PC-9 (cell line): Measurements from ENCODE around the gene SYTL5.

Experiments used
- EZH2 ChIP-seq: fragments of 200-600 bp; sonication (generic); IDR thresholded peaks from 2 replicates; pipeline ENCODE4 v1.8.0; 2017; ENCODE audit warnings: antibody characterized with exemption, low read depth
- TF ChIP-seq, protein P1 (sequence below): fragments of 200-600 bp; sonication (generic); conservative IDR thresholded peaks from 2 replicates; pipeline ENCODE4 v1.6.1; 2017; ENCODE audit warnings: mixed run types, antibody characterized with exemption, mild to moderate bottlenecking, moderate library complexity

DNA sequence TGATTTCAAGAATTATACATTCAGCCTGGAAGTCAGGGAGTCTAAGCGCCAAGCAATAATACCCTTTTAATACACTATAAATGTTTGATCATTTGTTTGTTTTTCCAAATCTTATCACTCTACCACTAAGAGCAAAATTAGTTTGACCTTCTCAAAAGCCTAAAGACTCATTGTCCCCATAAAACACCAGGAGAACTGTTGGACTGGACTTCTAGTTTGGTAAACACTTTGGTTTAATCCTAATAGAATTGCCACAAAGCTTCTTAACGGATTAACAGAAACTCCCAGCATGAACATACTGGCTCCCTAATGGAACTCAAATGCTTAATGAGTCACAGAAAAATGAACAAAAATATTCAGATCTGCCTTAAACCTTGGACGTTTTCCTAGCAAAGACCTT lies 34.9 kb downstream of the SYTL5 start:
- TF ChIP-seq EZH2: no peak
- TF ChIP-seq, protein P1, sequence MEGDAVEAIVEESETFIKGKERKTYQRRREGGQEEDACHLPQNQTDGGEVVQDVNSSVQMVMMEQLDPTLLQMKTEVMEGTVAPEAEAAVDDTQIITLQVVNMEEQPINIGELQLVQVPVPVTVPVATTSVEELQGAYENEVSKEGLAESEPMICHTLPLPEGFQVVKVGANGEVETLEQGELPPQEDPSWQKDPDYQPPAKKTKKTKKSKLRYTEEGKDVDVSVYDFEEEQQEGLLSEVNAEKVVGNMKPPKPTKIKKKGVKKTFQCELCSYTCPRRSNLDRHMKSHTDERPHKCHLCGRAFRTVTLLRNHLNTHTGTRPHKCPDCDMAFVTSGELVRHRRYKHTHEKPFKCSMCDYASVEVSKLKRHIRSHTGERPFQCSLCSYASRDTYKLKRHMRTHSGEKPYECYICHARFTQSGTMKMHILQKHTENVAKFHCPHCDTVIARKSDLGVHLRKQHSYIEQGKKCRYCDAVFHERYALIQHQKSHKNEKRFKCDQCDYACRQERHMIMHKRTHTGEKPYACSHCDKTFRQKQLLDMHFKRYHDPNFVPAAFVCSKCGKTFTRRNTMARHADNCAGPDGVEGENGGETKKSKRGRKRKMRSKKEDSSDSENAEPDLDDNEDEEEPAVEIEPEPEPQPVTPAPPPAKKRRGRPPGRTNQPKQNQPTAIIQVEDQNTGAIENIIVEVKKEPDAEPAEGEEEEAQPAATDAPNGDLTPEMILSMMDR: no peak
